Cortex of kidney (tissue), 1 donor: ENCODE results near the gene IQSEC1.
"Not testable (repeated sequence)": the region's sequence is repeated elsewhere in the genome, so short reads cannot be mapped to it uniquely, and the experiment has no call there.

Source experiments
- DNase-seq: peaks from one replicate; lab custom pipeline; 2025; lab: John Stamatoyannopoulos, UW

IQSEC1 gene

DNA sequence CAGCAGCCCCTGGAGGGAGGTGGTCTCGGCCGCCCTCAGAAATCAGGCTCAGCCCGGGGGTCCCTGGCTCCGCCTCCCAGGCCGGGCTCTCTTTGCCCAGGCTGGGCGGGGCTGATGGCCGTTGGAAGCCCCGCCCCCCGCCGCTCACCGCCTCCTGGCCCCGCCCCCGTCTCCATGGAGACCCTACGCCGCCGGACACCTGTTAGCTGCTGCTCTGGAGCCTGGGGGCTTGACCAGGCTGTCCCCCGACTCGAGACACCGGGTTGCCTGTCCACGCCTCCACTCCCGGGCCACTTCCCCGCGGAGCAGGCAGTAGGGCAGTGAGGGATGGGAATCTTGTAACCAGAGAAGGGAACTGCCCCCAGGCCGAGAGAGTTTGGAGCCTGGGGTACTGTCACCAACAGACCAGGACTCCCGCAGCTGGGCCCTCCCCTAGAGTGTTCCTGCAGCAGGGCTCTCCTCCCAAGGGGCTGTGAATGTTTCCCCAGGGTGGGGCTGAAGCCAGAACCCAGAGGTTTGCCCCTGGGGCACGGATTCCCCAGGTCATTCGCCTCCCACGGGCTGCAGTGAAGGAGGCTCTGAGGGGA is 204.1 kb downstream of the IQSEC1 start:
- no peak for DNase-seq

DNA sequence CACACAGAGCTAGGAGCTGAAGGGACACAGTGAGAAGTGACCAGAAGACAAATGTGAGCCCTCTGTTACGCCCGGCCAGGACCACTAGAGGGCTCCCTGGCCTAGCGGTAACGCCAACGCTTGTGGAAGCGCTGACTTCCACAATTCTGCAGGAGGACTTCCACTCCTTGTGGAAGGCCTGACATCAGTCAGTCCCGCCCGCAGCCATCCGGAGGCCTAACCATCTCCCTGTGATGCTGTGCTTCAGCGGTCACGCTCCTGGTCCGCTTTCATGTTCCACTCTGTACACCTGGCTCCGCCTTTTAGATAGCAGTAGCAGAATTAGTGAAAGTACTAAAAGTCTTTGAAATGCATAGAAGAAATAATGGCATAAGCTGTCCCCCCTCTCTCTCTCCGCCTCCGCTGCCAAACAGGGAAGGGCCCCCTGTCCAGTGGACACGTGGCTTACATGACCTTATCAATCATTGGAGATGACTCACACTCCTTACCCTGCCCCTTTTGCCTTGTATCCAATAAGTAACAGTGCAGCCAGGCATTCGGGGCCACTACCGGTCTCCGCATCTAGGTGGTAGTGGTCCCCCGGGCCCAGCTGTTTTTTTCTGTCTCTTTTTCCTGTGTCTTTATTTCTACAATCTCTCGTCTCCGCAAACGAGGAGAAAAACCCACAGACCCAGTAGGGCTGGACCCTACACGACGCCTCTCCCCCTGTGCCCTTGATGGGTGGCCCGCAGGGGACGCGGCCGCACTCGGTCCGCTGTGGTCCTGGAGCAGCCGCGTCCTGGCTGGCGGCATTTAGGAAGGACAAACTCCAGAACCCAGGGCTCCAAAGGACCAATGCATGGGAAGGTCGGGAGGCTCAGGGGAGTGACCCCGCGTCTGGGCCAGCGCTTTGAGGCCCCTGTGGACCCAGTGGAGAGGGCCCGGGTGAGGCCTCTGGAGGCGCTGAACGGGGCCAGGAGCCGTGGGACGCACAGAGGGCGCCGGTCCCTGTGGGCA is 204.9 kb downstream of the IQSEC1 start:
- DNase-seq: no peak

GRCh38 chr3:12866836-12867235 is 206.4 kb downstream of the IQSEC1 start:
- no peak for DNase-seq

- DNase-seq: no peak
Measured at GRCh38 chr3:12865271-12865670, 208.0 kb downstream of the IQSEC1 start.

DNA sequence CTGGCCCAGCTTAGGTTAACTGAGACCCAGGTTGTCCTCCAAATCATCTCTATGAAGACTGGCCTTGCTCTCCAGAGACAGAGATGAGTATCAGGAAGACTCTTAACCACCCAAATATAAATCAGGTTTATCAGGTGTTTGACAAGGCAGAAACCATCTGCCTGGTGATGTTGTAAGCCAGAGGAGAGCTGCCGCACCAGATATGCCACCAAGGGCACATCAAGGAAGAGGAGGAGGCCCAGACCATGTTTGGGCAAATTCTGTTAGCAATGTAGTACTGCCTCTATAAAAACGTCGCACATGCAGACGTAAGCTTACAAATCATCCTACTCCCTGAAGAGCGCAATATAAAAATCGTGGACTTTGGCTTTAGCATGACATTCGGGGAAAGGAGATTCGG is 210.8 kb downstream of the IQSEC1 start:
- DNase-seq: no peak

DNA sequence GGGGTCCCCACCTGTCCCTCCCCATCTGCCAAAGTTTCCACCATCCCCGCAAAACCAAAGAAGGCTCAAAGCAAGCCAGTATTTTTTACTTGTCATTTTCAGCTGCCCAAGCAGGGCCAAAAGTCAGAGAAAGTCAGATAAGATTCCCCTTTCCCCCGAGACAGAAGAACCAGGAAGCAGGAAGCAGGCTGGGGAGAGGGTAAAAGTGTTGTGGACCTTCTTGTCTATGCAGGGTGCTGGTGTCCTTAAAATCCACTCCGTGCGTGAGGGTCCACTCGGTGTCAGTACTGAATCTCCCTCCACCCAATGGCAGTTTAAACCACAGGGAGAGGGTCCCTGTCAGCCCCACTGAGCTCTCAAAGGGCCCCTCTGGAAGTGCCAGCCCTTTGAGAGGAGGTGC is 211.6 kb downstream of the IQSEC1 start:
- DNase-seq: no peak

DNA sequence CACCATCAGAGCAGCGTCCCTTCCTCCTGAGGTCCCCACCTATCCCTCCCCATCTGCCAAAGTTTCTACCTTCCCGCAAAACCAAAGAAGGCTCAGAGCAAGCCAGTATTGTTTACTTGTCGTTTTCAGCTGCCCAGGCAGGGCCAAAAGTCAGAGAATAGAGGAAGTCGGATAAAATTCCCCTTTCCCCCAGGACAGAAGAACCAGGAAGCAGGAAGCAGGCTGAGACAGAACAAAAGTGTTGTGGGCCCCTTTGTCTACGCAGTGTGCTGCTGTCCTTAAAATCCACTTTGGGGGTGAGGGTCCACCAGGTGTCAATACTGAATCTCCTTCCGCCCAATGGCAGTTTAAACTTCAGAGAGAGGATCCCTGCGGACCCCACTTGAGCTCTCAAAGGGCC is 213.4 kb downstream of the IQSEC1 start:
- DNase-seq: no peak

- DNase-seq: no peak
Measured at GRCh38 chr3:12856626-12857025, 216.6 kb downstream of the IQSEC1 start.

DNA sequence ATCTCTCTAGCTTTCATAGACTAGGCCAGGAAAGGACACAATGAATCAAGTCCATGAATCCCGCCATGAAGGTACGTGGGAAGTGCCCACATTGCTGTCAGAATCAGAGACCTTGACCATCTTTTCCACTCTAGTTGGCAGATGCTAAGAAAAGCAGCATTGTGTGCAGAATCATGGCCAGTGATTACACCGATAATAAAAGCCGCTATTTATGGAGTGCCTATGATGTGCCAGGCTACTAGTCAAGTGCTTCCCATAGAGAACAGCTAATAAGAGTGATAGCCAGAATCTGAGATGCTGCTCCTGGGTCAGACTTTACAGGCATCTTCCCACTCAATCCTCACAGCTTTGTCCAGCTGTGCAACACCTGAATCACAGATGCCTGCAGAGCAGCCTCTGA is 218.7 kb downstream of the IQSEC1 start:
- DNase-seq: no peak

GRCh38 chr3:12853847-12854246 is 219.4 kb downstream of the IQSEC1 start:
- DNase-seq: not testable (repeated sequence)

DNA sequence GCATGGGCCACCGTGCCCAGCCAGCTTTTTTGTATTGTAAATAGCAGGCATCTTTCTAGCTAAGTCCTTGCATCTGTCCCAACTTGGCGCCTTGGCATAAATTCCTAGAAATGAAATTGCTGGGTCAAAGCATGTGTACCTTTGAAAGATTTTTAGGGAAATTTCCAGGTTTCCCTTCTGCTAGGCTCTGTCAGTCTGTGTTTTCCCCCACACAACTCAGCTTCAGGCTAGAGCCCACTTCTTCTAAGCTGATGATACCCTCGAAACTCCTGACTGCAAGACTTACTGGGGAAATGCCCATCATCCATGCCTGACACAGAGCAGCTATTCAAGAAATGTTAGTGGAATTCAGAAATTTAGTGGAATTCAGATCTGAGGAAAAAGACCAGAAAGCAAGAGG is 221.0 kb downstream of the IQSEC1 start:
- DNase-seq: no peak
